GM12878 (cell line): ENCODE data around the gene XPO6. TPM values are rescaled to one million over a fixed set of nuclear protein-coding genes. Genes with fewer than 3 reads are reported as not detected.

Experiments
- ATAC-seq: fragments of 200-7000 bp; cut with Tn5 transposase; 3 replicates; pipeline ENCODE4 v1.9.1; 2020; ENCODE audit warnings: mild to moderate bottlenecking, moderate library complexity
- BruUV-seq: library from RNA; stranded (reverse); fragments of 400-500 nt; replicated peaks from 2 replicates; lab custom pipeline; 2021; lab: Mats Ljungman, UMichigan
- CTCF ChIA-PET: fragments of 300-600 bp; sonication (Branson Sonifier 250); formaldehyde crosslinking; extraction: SDS; loops from one replicate; lab custom pipeline; 2021; ENCODE audit warnings: inconsistent platforms; lab: Yijun Ruan, JAX
- POLR2A ChIA-PET: fragments of 350-600 bp; formaldehyde crosslinking; extraction: SDS; loops from one replicate; lab custom pipeline; 2021; ENCODE audit warnings: inconsistent platforms; lab: Charles Lee
- RAD21 ChIA-PET: fragments of 300-600 bp; sonication (Branson Sonifier 250); formaldehyde crosslinking; loops from one replicate; lab custom pipeline; 2023; ENCODE audit warnings: antibody characterized with exemption; ENCODE audit not compliant: unreplicated experiment; lab: Charles Lee
- SMC1A ChIA-PET: fragments of 300-600 bp; sonication (Branson Sonifier 250); formaldehyde crosslinking; loops from one replicate; lab custom pipeline; 2023; ENCODE audit not compliant: unreplicated experiment, uncharacterized antibody; lab: Charles Lee
- DNase-seq: peaks from one replicate; pipeline ENCODE4 v3.0.0-alpha.2; 2011; ENCODE audit warnings: low read depth, low spot score
- FAIRE-seq: peaks from 3 replicates; lab custom pipeline; 2011; peaks lifted over from hg19 to GRCh38; lab: Jason Lieb, UNC
- H2AFZ ChIP-seq: 2 replicates; pipeline ENCODE4 v1.6.0; 2011; ENCODE audit warnings: low read depth, low read length, control low read depth; ENCODE audit not compliant: control insufficient read depth
- H3K27ac ChIP-seq: 2 replicates; pipeline ENCODE4 v1.5.1; 2011; ENCODE audit warnings: control low read depth; ENCODE audit not compliant: control insufficient read depth, insufficient read depth
- H3K27me3 ChIP-seq, 2 experiments: replicated peaks in 1 of 2; 2 replicates each; pipeline versions ENCODE4 v1.6.0 to v1.6.1; 2011; ENCODE audit warnings: low read length in 1 of 2; ENCODE audit not compliant: control insufficient read depth in 2 of 2, insufficient read depth in 2 of 2
- H3K36me3 ChIP-seq, 2 experiments: 2 replicates each; pipeline ENCODE4 v1.5.1; 2011; ENCODE audit warnings: low read length in 1 of 2; ENCODE audit not compliant: control insufficient read depth in 2 of 2, insufficient read depth in 2 of 2
- H3K4me1 ChIP-seq: 2 replicates; pipeline ENCODE4 v1.6.1; 2011; ENCODE audit warnings: mild to moderate bottlenecking, low read length, moderate library complexity, mixed read lengths; ENCODE audit not compliant: control insufficient read depth, insufficient read depth
- H3K4me2 ChIP-seq: 2 replicates; pipeline ENCODE4 v1.6.0; 2011; ENCODE audit warnings: control low read depth; ENCODE audit not compliant: control insufficient read depth, insufficient read depth
- H3K4me3 ChIP-seq: fragments of 200-600 bp; sonication (generic); 2 replicates; pipeline ENCODE4 v1.5.1; 2016
- H3K79me2 ChIP-seq: 2 replicates; pipeline ENCODE4 v1.6.0; 2011; ENCODE audit warnings: low read length; ENCODE audit not compliant: control insufficient read depth, insufficient read depth
- H3K9ac ChIP-seq: 2 replicates; pipeline ENCODE4 v1.8.0; 2011; ENCODE audit warnings: low read length, control low read depth, mixed read lengths; ENCODE audit not compliant: control insufficient read depth, insufficient read depth
- H3K9me3 ChIP-seq: replicated peaks from 3 replicates; pipeline ENCODE4 v1.5.1; 2011; ENCODE audit warnings: mild to moderate bottlenecking, low read length; ENCODE audit not compliant: control insufficient read depth, insufficient read depth
- H4K20me1 ChIP-seq: 2 replicates; pipeline ENCODE4 v1.6.0; 2011; ENCODE audit not compliant: control insufficient read depth, insufficient read depth
- CHD2 ChIP-seq: IDR thresholded peaks from 2 replicates; pipeline ENCODE4 v1.6.1; 2011; ENCODE audit warnings: low read depth, low read length, improper control_type of control experiment, borderline replicate concordance
- EP300 ChIP-seq, 2 experiments: fragments of 150-350 bp in 1 of 2; IDR thresholded peaks; 2 replicates each; pipeline ENCODE4 v1.6.1; 2011 to 2012; ENCODE audit warnings: low read depth in 2 of 2, low read length in 2 of 2, borderline replicate concordance in 1 of 2, improper control_type of control experiment in 1 of 2, inconsistent platforms in 1 of 2; ENCODE audit not compliant: control insufficient read depth in 1 of 2
- HDGF ChIP-seq: fragments of 450-650 bp; IDR thresholded peaks from 2 replicates; pipeline ENCODE4 v1.6.1; 2016; ENCODE audit warnings: antibody characterized with exemption
- IKZF1 ChIP-seq: fragments of 450-650 bp; conservative IDR thresholded peaks from 2 replicates; pipeline ENCODE4 v1.6.1; 2017; ENCODE audit warnings: antibody characterized with exemption, mild to moderate bottlenecking
- JUNB ChIP-seq: IDR thresholded peaks from 2 replicates; pipeline ENCODE4 v1.6.1; 2016; ENCODE audit warnings: antibody characterized with exemption, mild to moderate bottlenecking
- TAF1 ChIP-seq: IDR thresholded peaks from 2 replicates; pipeline ENCODE4 v1.6.1; 2011; ENCODE audit warnings: mild to moderate bottlenecking, low read depth, low read length, borderline replicate concordance
- WGBS: methylation state at CpG from one replicate; pipeline ENCODE4 v1.1.6; 2016; ENCODE audit warnings: low lambda C conversion rate; ENCODE audit not compliant: insufficient replicate concordance, insufficient coverage; ENCODE audit errors: missing lambda C conversion rate; 5-methylcytosine and 5-hydroxymethylcytosine counted together
- in situ Hi-C: fragments of 300-500 bp; cut with MboI; formaldehyde crosslinking; loops from 9 replicates; pipeline ENCODE4 v1.14.3; 2018; ENCODE audit warnings: mixed read lengths
- intact Hi-C: fragments of 100-400 bp; cut with micrococcal nuclease; formaldehyde crosslinking; loops from one replicate; pipeline ENCODE4 v1.14.2; 2022; ENCODE audit not compliant: unreplicated experiment
- polyA plus RNA-seq, 11 experiments: library from polyadenylated mRNA; depleted of rRNA in 4 of 11; unstranded in 6 of 11; stranded (reverse) in 5 of 11; fragments of >200 nt; fragmentation: Nextera tagmentation in 4 of 11; fragmentation: Illumina TruSeq in 1 of 11; extraction: Ambion mirVana in 4 of 11; extraction: Trizol in 1 of 11; gene quantifications; 1 replicate in 1 of 11; 2 replicates in 10 of 11; pipeline versions ENCODE4 v1.2.1 to v1.2.3, GENCODE V29; 2011 to 2016; ENCODE audit warnings: inconsistent platforms in 2 of 11, missing spikeins in 2 of 11, low read depth in 1 of 11
- total RNA-seq, 4 experiments: library from RNA; depleted of rRNA in 3 of 4; stranded (reverse); fragments of >200 nt in 3 of 4; fragmentation: Illumina TruSeq in 1 of 4; extraction: Trizol in 1 of 4; gene quantifications; 2 replicates each; pipeline versions ENCODE4 v1.2.1 to v1.2.3, GENCODE V29; 2013 to 2021
- TF ChIP-seq, protein P1 (sequence below): IDR thresholded peaks from 2 replicates; pipeline ENCODE4 v1.6.1; 2012; ENCODE audit warnings: improper control_type of control experiment, low read depth, low read length; ENCODE audit not compliant: insufficient replicate concordance
- TF ChIP-seq, protein P2 (sequence below): fragments of 450-650 bp; IDR thresholded peaks from 2 replicates; pipeline ENCODE4 v1.6.1; 2016; ENCODE audit warnings: mild to moderate bottlenecking, moderate library complexity, borderline replicate concordance
- TF ChIP-seq, protein P3 (sequence below): fragments of 450-650 bp; IDR thresholded peaks from 2 replicates; pipeline ENCODE4 v1.6.1; 2017; ENCODE audit warnings: low read depth, mild to moderate bottlenecking, moderate library complexity

The XPO6 gene
- total and polyA plus RNA-seq, 10 of the 15 experiments (the other 5 are each of a cell fraction or from before 2014, with no cell fraction given) = 9.9 to 246 (median 110) TPM

DNA sequence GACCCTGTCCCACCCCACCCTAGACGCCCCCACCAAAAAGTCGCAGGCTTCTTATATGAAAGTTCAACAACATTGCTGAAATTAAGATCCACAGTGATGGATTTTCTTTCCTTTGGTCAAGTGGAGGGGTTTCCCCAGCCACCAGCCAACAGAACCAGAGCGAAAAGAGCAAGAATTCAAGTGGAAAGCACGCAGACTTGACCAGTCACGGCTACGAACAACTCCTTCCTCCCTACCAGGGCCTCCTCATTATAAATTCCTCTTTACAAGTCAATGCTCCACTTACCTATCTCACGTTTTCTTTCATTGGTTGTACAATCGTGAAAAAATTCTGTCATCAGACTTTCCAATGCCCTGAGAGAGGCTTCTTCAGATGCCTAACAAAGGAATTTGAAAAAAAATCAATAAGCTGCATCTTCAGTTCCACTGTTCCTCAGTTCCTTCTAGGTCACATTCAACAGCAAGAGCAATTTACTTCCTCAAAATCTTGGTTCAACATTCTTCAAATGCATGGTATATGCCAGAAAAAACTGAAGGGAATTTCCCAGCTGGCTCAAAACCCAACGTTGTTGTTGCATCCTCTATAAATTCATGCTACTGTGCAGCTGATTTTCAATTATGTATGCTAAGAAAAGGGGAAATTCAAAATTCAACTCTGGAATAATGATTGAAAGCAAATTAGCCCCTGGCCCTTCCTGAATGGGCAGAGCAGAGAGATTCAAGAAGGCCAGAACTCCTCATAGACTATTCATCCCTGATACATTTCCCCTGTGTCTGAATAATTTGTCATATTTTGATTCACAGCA is 30.9 kb downstream of the XPO6 start:
- ATAC-seq (peak; percentile 72), FAIRE-seq (peak; percentile 57), DNase-seq (no peak)
- in situ Hi-C loops = no loop called here
- Histone ChIP-seq H3K9ac (peak overlapping the region; percentile 52), H3K9me3 (no peaks in the 10 kb centered on the region; the same call in 2 of the 3 replicates), H3K27me3 (no peaks in the 10 kb centered on the region), H3K36me3 (peaks cover 4 to 10% of the 10 kb centered on the region in 2 experiments), H3K79me2 (peaks cover 93% of the 10 kb centered on the region), H3K4me2 (peak overlapping the region; percentile 80), H3K4me1 (peaks cover 32% of the 10 kb centered on the region), H3K27ac (peak overlapping the region; percentile 89), H2AFZ (no peak overlapping the region), H4K20me1 (no peaks in the 10 kb centered on the region), H3K4me3 (peak overlapping the region; percentile 57; the same call in 1 of the 2 replicates)
- WGBS = 9% methylated on average over 9 of the region's 9 CpGs
- intact Hi-C loops = no loop called here
- POLR2A ChIA-PET = interaction anchor here (1.0 to 3.2 kb wide), 7 partner anchors 8 to 630 kb away, joined by 3 to 20 read pairs (median 14); no protein-coding TSS in a partner anchor
- RAD21 ChIA-PET = interaction anchor here (0.9 to 4.6 kb wide), 9 partner anchors 9 to 44 kb away, joined by 3 to 31 read pairs (median 6); no protein-coding TSS in a partner anchor
- BruUV-seq = no TSS peak
- SMC1A ChIA-PET = interaction anchor here (0.6 to 15.4 kb wide), 14 partner anchors 9 to 119 kb away, joined by 3 to 272 read pairs (median 5); partner anchors contain the start of gene XPO6
- CTCF ChIA-PET = interaction anchor here (0.8 to 2.0 kb wide), 5 partner anchors 12 to 29 kb away, joined by 3 to 8 read pairs (median 5); no protein-coding TSS in a partner anchor
- TF ChIP-seq IKZF1 (peak; percentile 64), JUNB (peak; percentile 47), EP300 (IDR thresholded peaks at IDR 0.05; ENCODE audit: borderline replicate concordance in 1 of 2, control insufficient read depth in 1 of 2, low read depth in 2 of 2, low read length in 2 of 2) (0 out of 4 replicates have a peak, but pooled peaks of 1 of the 2 experiments have one; percentile 18), HDGF (no peak), TAF1 (no peak), CHD2 (no peak)
- TF ChIP-seq, protein P1, sequence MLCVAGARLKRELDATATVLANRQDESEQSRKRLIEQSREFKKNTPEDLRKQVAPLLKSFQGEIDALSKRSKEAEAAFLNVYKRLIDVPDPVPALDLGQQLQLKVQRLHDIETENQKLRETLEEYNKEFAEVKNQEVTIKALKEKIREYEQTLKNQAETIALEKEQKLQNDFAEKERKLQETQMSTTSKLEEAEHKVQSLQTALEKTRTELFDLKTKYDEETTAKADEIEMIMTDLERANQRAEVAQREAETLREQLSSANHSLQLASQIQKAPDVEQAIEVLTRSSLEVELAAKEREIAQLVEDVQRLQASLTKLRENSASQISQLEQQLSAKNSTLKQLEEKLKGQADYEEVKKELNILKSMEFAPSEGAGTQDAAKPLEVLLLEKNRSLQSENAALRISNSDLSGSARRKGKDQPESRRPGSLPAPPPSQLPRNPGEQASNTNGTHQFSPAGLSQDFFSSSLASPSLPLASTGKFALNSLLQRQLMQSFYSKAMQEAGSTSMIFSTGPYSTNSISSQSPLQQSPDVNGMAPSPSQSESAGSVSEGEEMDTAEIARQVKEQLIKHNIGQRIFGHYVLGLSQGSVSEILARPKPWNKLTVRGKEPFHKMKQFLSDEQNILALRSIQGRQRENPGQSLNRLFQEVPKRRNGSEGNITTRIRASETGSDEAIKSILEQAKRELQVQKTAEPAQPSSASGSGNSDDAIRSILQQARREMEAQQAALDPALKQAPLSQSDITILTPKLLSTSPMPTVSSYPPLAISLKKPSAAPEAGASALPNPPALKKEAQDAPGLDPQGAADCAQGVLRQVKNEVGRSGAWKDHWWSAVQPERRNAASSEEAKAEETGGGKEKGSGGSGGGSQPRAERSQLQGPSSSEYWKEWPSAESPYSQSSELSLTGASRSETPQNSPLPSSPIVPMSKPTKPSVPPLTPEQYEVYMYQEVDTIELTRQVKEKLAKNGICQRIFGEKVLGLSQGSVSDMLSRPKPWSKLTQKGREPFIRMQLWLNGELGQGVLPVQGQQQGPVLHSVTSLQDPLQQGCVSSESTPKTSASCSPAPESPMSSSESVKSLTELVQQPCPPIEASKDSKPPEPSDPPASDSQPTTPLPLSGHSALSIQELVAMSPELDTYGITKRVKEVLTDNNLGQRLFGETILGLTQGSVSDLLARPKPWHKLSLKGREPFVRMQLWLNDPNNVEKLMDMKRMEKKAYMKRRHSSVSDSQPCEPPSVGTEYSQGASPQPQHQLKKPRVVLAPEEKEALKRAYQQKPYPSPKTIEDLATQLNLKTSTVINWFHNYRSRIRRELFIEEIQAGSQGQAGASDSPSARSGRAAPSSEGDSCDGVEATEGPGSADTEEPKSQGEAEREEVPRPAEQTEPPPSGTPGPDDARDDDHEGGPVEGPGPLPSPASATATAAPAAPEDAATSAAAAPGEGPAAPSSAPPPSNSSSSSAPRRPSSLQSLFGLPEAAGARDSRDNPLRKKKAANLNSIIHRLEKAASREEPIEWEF = peak; percentile 83
- TF ChIP-seq, protein P2, sequence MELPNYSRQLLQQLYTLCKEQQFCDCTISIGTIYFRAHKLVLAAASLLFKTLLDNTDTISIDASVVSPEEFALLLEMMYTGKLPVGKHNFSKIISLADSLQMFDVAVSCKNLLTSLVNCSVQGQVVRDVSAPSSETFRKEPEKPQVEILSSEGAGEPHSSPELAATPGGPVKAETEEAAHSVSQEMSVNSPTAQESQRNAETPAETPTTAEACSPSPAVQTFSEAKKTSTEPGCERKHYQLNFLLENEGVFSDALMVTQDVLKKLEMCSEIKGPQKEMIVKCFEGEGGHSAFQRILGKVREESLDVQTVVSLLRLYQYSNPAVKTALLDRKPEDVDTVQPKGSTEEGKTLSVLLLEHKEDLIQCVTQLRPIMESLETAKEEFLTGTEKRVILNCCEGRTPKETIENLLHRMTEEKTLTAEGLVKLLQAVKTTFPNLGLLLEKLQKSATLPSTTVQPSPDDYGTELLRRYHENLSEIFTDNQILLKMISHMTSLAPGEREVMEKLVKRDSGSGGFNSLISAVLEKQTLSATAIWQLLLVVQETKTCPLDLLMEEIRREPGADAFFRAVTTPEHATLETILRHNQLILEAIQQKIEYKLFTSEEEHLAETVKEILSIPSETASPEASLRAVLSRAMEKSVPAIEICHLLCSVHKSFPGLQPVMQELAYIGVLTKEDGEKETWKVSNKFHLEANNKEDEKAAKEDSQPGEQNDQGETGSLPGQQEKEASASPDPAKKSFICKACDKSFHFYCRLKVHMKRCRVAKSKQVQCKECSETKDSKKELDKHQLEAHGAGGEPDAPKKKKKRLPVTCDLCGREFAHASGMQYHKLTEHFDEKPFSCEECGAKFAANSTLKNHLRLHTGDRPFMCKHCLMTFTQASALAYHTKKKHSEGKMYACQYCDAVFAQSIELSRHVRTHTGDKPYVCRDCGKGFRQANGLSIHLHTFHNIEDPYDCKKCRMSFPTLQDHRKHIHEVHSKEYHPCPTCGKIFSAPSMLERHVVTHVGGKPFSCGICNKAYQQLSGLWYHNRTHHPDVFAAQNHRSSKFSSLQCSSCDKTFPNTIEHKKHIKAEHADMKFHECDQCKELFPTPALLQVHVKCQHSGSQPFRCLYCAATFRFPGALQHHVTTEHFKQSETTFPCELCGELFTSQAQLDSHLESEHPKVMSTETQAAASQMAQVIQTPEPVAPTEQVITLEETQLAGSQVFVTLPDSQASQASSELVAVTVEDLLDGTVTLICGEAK = no peak
- TF ChIP-seq, protein P3, sequence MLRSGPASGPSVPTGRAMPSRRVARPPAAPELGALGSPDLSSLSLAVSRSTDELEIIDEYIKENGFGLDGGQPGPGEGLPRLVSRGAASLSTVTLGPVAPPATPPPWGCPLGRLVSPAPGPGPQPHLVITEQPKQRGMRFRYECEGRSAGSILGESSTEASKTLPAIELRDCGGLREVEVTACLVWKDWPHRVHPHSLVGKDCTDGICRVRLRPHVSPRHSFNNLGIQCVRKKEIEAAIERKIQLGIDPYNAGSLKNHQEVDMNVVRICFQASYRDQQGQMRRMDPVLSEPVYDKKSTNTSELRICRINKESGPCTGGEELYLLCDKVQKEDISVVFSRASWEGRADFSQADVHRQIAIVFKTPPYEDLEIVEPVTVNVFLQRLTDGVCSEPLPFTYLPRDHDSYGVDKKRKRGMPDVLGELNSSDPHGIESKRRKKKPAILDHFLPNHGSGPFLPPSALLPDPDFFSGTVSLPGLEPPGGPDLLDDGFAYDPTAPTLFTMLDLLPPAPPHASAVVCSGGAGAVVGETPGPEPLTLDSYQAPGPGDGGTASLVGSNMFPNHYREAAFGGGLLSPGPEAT = peak; percentile 59; the same call in 1 of the 2 replicates
